ENCODE data around the gene PDE2A.

DNA sequence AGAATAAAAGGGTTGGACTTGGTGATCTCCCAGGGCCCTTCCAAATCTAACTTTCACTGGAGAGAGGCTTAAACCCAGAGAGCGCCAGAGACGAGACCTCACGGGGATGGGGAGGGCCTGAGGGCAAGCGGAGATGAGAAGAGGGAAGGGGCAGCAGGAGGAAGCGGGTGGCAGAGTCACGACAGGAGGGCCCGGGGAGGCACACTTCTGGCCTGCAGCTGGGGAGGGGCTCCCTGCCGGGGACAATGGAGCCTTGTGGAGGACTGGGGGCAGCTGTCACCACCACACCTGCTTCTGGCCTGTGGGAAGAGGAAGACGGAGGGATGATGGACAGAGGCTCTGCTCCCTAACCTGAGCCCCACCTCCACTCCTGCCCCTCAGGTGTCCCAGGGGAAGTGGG is 40.2 kb downstream of the PDE2A start:
- TF ChIP-seq, protein P1, sequence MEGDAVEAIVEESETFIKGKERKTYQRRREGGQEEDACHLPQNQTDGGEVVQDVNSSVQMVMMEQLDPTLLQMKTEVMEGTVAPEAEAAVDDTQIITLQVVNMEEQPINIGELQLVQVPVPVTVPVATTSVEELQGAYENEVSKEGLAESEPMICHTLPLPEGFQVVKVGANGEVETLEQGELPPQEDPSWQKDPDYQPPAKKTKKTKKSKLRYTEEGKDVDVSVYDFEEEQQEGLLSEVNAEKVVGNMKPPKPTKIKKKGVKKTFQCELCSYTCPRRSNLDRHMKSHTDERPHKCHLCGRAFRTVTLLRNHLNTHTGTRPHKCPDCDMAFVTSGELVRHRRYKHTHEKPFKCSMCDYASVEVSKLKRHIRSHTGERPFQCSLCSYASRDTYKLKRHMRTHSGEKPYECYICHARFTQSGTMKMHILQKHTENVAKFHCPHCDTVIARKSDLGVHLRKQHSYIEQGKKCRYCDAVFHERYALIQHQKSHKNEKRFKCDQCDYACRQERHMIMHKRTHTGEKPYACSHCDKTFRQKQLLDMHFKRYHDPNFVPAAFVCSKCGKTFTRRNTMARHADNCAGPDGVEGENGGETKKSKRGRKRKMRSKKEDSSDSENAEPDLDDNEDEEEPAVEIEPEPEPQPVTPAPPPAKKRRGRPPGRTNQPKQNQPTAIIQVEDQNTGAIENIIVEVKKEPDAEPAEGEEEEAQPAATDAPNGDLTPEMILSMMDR (IDR thresholded peaks at IDR 0.05): no peak
- no peak for TF ChIP-seq POLR2A (IDR thresholded peaks at IDR 0.05)

Data from uterus (tissue), 2 donors.